Activated CD8-positive, alpha-beta memory T cell treated with anti-CD3 and anti-CD28 coated beads for 48 hours (primary cell): ENCODE results near the gene FBXO41.

Experiments used
- DNase-seq, 3 experiments: peaks; one replicate each; pipeline ENCODE4 v3.0.0-alpha.2; 2020; ENCODE audit warnings: low read depth in 2 of 3, low spot score in 2 of 3

Gene FBXO41

DNA sequence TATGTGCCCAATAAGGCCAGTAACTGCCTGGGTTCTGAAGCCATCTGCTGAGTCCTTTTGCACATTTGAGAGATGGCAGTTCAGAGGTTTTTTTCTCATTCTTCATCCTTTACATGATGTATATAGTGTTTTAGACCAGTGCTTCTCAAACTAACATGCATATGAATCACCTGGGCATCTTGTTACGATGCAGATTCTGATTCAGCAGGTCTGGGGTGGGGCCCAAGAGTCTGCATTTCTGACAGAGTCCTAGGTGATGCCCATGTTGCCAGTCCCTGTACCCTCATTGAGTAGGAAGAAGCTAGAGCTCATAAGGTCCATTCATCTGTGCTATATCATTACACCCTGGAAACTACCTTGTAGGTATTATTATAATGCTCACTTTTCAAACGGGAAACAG lies 66.5 kb downstream of the FBXO41 start:
- DNase-seq, result no peak

DNA sequence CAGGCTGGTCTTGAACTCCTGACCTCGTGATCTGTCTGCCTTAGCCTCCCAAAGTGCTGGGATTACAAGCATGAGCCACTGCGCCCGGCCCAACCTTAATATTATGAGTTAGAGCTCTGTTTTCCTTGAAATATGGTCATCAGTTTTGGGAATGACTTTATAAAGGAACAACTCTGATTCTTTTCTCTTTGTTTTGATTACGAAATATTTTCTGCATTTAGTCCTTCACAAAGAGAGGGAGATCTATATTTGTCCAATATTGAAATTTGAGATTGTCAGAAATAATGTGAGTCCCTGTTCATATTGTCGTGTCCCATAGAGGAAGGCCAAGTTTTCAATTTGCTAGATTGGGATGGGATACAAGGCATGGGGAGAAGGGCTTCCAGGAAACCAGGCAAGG lies 67.1 kb downstream of the FBXO41 start:
- no peak for DNase-seq

DNA sequence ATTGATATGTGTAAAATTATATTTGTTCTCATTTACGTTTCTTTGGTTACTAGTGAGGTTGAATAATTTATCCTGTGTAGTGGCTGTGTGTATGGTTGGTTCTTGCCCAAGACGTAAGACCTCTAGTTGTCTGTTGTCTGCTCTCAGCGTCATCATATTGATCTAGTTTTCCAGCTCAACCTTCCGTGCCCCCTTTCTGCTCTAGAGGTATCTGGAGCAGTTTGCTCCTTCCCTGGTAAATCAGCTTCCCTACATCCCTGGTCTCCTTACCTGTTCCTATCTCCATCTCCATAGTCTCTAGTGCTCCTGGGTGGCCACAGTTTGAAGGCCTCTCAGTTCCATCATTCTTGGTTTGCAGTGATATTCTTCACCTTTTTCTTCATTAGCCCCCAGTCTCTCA lies 69.0 kb downstream of the FBXO41 start:
- no peak for DNase-seq

DNA sequence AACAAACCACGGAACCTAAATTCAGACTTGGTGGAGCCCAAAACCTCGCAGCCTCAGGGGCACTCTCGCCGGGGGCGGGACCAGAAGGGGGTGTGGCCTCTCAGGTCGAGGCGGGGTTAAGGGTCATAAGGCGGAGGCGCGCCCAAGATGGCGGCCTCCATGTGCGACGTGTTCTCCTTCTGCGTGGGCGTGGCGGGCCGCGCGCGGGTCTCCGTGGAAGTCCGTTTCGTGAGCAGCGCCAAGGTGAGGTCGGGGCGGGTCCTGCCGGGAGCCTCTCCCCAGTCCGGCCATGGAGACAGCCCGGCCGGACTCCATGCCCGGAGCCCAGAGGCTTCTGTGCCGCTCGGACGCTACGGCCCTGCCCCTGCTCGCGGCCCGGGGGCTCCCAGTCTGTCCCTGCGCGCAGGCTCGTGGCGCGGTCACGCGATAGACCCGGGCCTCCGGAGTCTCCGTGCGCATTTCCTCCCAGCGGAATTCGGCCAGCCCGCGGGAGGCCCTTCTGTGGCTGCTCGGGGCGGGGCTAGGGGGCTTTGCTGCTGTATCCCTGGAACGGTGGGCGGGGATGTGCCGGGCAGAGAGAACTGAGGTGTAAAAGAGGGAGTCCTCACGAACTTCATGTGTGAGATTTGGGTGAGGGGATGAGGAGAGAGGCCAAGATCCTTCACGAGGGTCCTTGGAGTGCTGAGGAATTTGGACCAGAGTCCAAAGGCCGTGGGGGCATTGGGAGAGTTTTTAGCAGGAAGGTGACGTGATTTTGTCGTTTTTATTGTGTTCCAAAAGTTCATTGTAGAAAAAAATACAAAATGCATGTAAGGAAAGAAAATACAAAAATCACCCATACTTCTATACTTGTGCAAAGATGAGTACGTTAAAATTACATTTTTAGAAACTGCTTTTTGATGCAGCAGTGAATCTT lies 69.9 kb downstream of the FBXO41 start, which contains the start of gene SMYD5:
Gene SMYD5, plus strand, starts transcription at position 126 of the 916 bp plus-strand sequence. Its CDS starts 22 bp downstream, at position 148.
- DNase-seq, result peak; percentile 75 to 79 (median 77)

DNA sequence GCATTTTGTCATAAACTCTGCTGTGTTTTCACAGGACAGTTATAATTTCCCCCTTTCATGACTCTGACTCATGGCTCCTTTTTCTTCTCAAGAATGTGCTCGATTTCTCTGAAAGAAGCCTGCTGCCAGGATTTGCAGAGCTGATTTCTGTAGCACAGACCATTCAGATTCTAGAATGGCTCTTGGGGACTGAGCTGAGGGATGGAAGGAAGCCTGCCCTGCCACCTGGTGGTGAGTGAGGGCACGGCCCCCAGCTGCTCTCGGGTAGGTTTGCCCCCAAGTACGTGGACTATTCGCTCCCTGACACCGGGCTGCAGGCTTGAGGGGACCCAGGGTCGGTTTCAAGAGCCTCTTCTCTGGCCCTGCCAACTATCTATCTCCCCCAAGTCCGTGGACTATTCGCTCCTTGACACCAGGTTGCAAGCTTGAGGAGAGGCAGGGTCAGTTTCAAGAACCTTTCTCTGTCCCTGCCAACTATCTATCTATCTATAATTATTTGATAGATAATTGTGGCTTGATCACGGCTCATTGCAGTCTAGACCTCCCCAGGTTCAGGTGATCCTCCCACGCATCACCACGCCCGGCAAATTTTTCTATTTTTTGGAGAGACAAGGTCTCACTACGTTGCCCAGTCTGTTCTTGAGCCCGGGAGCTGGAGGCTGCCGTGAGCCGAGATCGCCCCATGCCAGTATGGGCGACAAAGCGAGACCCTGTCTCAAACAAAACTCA lies 71.7 kb downstream of the FBXO41 start:
- DNase-seq, result peak; percentile 31 to 53 (median 42)

DNA sequence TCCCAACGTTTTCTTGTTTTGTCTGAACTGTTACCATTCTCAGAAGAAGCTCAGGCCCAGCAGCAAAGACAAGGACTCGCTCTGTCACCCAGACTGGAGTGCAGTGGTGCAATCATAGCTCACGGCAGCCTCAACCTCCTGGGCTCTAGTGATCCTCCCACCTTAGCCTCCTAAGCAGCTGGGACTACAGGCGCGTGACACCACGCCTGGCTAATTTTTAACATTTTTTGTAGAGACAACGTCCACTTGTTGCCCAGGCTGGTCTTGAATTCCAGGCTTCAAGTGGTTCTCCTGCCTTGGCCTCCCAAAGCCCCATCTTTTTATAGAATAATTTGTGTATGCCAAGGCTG lies 72.2 kb downstream of the FBXO41 start:
- DNase-seq, result no peak

DNA sequence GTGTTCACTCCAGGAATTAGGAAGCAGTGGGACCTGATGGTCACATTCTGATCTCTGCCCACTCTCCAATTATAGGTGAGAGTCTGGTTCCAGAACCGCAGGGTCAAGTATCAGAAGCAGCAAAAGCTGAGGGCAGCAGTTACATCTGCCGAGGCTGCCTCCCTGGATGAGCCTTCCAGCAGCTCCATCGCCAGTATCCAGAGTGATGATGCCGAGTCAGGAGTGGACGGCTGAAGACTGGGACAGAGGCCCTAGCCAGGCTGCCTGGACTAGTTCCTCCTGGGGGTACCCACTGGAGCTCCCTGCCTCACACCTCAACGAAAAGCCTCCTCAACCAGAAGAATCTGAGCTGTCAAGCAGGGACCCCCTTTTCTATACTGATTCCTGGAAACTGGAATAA lies 73.6 kb downstream of the FBXO41 start:
- DNase-seq, result no peak

DNA sequence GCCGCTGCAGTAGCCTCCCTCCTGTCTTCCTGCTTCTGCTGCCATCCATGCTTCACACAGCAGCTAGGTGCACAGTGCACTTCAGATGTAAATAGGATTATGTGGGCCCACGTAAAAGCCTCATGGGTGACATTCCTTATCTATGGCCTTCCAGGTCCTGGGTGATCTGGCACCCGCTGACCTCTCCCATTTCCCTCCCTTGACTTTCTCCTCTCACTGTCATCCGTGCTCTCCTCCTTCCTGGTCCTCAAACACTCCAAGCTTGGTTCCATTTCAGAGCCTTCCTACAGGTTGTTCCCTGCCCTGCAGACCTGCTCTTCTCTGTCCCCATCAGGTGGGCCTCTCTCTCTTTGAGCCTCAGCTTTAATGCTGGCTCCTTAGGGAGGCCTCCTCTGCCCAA lies 74.3 kb downstream of the FBXO41 start:
- DNase-seq, result no peak

DNA sequence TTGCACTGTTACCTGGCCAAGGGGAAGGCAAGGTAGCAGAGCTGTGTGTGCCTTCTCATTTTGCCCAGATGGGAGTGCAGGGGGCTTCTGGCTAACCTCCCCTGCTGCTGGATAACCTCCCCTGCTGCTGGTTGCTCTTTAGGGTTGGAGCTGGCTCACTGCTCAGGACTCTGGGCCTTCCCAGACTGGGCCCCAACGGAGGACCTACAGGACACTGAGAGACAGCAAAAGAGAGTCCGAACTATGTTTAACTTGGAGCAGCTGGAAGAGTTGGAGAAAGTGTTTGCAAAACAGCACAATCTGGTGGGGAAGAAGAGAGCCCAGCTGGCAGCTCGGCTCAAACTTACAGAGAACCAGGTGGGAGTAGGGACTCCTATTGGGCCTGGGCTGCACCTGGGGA lies 76.0 kb downstream of the FBXO41 start:
- DNase-seq, result no peak

DNA sequence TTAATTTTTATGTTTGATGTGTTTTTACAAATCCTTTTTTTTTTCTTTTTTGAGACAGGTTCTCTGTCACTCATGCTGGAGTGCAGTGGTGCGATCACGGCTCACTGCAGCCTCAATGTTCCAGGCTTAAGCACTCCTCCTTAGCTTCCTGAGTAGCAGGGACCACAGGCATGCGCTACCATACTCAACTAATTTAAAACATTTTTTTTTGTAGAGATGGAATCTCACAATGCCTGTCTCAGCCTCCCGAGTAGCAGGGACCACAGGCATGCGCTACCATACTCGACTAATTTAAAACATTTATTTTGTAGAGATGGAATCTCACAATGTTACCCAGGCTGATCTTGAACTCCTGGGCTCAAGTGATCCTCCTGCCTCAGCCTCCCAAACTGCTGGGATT lies 78.7 kb downstream of the FBXO41 start:
- no peak for DNase-seq
